HG02938 (cell line): ENCODE data around the gene CRIP1.

Experiments
- ATAC-seq: cut with Tn5 transposase; IDR thresholded peaks from one replicate; pipeline ENCODE4 v1.9.1; 2021; ENCODE audit warnings: mild to moderate bottlenecking, moderate library complexity; ENCODE audit not compliant: unreplicated experiment

The CRIP1 gene

DNA sequence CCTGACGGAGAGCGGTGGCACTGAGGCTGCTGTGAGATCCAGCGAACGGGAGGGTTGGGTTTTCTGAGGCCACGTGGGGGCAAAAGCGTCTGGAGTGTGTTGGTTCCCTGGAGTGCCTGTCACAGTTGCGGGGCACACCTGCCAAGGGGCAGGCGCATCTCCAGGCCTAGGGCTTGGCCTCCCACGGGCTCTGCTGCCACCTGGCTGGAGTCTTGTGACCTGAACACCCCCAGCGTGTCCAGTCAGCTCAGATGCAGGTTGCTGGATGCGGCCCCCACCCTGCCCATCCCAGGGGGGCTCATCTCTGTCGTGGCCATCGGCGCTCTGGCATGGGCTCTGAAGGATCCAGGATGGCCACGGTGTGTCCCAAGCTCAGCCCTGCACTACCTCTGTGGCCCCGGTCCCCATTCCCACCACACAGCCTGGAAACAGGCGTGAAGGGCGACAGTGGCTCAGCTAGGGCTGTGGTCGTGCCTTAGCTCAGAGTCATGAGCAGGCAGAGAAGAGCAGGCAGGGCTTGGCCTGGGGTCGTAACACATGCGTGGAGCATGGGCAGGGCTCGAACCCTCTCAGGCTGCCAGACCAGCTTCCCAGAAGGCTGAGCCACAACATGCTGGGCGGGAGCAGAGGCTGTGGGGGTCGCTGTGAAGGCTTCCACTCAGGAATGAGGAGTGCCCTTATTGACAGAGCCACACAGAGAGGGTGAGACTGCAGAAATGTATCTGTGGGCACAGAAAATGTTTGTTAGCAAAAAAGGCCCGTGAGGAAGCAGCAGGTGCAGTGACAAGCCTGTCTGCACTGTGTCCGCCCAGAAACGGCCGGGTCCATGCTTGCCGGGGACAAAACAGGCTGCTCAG lies 35.6 kb upstream of the CRIP1 start:
- ATAC-seq: no peak

DNA sequence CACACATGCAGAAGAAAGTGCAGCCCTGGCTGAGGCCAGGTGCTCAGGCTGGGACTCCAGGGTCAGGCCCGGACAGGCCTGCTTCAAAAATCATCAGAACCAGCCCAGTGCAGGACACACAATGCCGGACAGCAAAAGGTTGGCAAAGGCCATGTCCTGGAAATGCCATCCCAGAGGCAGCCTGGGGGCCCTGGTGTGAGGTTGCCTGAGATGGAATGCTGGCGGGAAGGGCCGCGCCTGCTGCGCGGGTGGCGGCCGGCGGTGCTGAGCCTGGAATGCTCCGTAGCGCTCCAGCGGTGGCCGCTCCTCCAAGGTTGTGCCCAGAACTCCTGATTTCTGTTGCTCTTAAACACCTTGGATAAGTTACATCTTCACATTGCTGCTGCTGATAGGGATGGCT lies 33.7 kb upstream of the CRIP1 start:
- no peak for ATAC-seq

DNA sequence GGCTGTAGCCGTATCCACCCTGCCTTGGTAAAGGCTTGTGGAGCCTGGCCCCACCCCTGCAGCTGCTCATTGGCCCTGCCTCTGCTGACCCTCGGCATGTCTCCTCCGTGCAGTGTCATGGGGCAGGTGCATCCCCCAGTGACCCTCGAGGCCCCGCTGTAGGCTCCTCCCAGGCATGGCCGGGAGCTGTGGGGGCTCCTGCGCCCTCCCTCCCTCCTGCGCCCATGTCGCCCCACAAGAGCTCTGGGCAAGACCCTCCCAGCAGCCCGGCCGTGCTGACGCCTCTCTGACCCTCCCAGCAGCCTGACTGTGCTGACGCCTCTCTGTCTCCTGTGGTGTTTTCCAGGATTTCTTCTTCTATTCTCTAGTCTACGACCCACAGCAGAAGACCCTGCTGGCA lies 32.8 kb upstream of the CRIP1 start:
- ATAC-seq: no peak

DNA sequence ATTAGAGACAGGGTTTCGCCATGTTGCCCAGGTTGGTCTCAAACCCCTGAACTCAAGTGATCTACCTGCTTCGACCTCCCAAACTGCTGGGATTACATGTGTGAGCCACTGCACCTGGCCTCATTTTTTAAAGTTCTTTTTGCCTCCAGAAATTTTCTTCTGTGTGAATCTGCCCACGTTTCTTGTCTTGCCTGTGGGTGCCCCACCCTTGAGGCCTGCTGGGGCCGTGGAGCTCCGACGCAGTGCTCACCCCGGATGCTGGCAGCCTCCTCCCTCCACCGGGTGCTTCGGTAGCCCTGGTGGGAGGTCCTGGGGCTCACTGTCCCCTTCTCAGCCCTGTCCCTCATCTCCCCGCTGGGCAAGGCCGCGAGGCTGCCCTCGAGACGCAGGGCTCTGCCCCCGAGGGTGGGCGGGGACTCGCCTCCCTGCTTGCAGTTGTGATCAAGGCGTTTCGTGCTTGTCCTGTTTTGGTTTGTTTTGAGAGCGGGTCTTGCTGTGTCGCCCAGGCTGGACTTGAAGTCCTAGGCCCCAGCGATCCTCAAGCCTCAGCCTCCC lies 31.5 kb upstream of the CRIP1 start:
- no peak for ATAC-seq

DNA sequence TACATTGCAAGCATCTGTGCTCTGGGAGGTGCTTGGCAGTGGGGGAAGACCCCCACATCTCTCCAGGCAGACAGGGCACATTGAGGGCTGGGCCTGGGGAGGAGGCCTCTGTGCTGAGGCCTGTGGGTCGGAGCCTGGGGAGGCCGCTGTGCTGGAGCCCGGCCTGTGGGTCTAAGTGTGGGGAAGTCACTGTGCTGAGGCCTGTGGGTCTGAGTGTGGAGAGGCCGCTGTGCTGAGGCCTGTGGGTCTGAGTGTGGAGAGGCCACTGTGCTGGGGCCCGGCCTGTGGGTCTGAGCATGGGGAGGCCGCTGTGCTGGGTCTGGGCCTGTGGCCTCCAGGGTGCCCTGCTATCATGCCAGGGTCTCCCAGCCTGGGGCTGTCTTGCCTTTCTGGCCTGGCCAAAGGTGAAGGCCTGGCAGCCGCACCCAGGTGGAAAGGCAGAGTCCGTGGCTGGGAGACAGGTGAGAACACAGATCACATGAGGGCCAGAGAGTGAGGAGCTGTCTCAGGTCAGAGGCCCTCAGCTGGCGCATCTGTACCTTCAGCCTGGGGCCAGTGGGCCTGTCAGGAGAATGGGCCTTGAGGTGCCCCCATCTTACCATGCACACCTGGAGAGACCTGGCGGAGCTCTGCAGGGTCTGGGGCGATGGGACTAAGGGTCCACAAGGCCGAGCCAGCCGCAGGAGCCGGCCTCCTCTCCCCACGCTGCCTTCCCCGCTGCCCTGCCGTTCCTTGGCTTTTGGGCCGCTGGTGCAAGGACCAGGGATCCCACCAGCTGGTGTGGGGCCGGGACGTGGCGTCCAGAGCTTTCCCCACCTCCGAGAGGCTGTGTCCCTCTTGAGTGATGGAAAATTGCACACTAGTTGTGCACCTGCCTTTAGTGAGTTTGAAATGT lies 30.7 kb upstream of the CRIP1 start:
- no peak for ATAC-seq

DNA sequence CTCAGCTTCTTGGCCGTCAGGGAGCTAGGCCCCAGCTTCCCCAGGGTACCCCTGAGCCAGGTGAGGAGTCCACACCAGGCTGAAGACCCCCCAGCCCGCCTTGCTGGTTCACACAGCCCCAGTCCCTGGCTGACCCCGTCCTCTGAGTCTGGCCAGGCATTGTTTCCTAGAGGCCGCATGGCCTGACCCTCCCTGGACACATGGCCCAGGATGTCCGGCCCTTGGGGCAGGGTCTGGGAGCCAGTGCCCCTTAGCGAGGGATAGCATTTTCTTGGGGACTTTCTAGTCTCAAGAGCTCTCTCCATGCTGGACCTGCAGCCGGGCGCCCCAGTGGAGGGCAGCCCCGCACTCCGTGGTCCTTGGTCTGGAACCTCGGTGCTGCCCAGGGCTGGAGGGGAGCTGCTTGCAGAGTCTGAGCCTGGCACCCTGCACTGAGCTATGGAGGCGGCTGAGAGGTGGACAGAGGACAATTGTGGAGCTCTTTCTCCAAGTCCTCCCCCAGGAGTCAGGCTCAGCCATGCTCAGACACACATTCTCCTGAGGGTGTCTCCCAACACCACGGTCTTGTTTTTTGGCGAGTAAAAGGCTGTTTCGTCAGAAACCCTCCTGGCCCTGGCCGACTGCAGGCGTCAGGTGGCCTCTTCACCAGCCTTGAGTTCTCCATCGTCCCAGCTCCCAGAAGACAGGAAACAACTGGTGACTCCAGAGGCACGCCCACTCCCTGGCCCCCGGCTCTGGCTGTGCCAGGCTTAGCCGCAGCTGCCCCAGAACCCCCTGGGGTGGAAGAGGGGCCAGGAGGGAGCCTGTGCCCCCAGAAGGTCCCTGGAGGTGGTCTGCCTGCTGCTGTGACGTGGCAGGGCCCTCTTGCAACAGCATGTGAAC lies 29.7 kb upstream of the CRIP1 start:
- ATAC-seq: no peak

DNA sequence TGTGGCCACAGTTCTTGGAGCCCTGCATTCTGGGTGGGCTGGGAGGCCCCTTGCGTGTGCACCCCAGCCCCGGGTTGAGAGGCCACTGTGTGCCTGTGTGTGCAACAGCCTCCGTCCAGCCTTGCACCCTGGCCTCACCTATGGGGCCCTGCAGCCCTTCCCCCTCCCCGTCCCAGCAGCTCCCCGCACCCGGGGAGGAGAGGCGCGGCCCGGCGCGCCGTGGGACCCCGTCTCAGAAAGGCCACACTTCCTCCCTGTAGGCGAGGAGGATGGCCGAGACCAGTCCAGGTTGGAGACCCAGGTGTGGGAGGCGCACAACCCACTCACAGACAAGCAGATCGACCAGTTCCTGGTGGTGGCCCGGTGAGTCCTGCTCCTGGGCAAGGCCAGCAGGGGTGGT lies 28.7 kb upstream of the CRIP1 start:
- no peak for ATAC-seq

DNA sequence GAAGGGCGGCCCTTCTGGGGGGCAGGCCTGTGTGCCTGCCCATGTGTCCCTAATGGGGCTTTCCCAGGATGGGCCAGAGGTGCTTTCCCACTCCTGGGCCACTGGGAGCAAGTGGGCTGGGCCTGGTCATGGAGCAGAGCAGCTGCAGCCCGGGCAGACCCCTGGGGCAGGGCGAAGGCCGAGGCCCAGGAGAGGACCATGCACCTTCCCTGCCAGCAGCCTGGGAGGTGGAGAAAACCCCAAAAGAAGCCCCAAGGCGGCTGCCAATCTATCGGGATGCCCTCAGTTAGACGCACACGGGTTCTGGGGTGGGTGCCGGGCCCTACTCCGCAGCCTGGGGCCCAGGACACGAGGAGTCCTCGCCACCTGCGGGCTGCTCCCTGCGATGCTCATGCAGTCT lies 28.1 kb upstream of the CRIP1 start:
- ATAC-seq: no peak

DNA sequence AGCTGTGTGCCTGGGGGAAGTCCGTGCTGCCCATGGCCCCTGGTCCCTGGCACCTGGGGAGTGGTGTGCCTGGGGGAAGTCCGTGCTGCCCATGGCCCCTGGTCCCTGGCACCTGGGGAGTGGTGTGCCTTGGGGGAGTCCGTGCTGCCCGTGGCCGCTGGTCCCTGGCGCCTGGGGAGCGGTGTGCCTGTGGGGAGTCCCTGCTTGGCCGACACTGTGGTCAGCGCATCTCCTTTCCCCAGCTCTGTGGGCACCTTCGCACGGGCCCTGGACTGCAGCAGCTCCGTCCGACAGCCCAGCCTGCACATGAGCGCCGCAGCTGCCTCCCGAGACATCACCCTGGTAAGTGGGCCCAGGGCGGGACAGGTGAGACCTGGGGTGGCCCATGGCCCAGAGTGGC lies 26.6 kb upstream of the CRIP1 start:
- ATAC-seq: no peak

DNA sequence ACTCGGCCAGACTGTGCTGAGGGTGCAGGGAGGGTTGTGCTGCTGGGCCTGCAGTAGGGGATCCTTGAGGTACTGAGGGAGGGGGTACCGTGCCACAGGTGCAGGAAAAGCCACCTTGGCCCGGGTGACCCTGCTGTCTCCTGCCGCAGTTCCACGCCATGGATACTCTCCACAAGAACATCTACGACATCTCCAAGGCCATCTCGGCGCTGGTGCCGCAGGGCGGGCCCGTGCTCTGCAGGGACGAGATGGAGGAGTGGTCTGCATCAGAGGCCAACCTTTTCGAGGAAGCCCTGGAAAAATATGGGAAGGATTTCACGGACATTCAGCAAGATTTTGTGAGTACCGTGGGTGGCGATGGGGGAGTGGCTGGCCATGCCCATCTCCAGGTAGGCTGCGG lies 26.1 kb upstream of the CRIP1 start:
- ATAC-seq: no peak

DNA sequence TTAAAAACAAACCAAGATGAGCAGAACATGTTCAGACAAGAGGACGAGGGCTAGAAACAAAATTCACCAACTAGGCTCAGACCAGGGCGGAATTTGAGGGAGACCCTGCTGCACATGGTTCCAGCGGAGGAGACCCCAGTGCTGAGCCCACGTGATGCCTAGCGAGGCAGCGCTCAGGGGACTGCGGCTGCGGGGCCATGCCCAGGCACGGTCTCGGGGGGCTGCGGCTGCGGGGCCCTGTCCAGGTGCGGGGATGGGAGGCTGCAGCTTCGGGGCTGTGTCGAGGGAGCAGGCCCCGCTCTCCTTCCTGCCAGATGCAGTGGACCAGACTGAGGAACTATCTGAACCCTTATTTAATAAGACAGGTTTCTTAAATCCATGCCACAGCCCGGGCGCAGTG lies 24.8 kb upstream of the CRIP1 start:
- ATAC-seq: no peak

DNA sequence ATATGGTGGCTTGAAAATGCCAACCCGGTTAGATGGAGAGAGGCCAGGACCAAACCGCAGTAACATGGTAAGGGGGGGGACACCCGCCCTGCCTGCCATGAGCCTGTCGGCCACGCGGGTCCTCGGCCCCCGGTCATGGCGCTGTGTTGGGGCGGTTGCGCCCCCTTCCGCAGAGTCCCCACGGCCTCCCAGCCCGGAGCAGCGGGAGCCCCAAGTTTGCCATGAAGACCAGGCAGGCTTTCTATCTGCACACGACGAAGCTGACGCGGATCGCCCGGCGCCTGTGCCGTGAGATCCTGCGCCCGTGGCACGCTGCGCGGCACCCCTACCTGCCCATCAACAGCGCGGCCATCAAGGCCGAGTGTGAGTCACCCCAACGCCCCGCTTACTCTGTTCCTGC lies 22.2 kb upstream of the CRIP1 start:
- no peak for ATAC-seq

DNA sequence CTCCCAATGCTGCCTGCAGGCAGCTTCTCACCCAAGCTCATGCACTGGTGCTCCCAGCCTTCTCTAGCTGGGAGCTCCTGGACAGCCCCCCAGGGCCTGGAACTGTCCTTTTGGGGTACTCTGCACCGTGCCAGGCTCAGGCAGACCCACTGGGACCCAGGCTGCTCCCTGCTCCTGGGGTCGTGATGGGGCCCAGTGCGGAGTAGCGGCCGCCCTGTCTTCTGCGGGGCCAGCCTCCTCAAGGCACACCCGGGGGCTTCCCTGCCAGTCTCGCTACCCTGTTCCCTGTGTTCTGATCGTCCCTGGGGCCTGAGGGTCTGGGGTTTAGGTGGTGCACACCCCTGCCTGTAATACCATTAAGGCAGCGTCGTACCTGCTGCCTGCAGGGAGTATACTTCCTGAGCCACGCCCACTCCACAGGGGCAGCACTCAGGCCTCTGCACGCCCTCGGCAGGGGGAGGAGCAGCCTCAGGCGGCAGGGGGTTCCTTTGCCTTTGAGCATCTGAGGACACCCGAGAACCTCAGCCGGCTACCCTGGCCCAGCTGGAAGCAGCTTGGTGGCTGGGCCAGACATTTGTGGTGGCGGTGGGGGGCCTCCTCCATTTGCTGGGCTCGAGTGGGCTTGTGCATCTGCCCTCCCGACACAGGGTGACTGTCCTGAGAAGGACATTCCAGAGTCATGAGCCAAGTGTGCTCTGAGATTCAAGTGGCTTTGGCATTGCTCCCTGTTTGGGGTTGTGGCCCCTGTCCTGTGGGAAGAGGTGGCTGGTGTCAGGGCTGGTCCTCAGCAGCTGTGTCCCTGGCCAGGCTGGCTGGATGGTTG lies 21.3 kb upstream of the CRIP1 start:
- no peak for ATAC-seq

DNA sequence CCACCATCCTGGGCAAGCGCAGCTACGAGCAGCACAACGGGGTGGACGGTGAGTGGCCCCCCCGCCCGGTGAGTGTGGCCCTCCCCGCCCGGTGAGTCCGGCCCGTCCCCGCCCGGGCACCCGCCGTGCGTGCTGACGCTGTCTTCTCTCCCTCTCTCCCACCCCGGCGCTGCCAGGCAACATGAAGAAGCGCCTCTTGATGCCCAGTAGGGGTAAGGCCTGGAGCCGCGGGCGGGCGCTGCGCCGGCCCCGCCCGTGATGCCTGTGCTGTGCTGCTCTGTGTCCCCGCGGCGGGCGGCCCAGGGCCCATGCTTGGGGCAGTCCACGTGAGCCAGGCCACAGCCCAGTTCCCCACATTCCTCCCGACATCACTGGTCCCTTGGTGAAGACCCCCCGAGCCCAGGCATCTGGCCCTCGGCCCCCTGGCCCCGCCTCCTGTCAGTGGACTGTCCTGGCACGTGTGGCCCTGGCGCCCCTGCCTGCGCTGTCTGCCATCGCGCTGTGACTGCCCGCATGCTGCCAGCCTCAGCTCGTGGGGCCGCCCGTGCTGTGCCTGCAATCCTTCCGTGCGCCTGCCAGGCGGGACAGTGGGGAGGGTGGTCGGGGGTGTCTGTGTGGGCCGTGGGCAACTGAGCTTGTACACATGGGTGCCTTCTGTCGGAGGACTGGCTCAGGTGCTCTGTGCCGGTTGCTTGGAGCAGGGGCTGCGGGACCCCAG lies 20.0 kb upstream of the CRIP1 start:
- no peak for ATAC-seq

DNA sequence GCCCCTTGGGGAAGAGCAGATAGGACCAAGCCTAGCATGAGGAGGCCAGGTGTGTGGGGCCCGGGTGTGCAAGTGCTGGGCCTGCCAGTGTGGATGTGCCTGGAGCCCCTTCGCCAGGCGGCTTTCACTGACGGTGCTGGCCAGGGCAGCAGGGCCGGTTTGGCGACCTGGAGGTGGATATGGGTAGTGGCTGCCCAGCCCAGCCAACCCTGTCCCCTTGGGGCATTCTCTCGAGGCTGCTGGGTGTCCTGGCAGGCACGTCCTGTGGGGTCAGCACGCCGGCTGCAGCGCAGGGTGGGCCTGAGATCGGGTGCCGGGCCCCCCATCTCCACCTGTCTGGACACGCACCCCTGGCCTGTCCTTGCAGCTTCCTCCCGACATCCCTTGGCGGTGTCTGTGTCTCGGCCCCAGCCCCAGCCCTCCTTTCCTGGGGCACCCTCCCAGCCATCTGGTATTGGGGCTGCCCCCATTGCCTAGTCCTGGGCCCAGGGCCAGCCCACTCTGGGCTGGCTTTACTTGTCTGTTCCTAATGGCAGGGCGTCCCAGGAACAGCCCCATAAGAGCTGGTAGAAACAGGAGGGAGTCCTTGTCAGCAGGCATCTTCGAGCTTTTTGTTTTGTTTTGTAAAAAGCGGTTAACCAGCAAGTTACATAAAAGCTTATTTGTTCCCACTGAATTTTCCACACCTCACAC lies 19.3 kb upstream of the CRIP1 start:
- ATAC-seq: no peak

DNA sequence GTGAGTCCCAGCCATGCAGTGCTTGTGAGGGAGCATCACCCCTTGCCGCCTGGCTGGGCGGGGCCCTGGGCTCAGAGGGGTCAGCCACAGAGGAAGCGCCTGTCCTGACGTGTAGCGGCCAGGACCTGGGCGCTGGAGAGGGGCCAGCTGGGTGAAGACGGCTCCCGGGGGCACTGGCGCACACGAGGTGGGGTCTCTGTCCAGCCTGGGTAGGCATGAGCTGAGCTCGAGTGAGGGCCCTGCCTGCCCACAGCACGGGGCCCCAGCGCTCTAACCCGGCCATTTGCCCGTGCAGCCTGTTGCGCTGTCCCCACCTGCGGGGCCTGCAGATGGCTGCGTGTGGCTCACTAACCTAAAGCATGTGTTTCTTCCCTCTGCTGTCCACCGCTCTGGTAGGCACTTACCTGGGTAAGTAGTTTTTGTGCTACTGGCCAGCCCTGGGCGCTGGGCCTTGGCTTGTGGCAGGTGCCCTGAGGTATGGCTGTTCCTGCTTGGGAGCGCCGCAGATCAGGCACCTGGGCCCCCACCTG lies 18.7 kb upstream of the CRIP1 start:
- ATAC-seq: no peak

DNA sequence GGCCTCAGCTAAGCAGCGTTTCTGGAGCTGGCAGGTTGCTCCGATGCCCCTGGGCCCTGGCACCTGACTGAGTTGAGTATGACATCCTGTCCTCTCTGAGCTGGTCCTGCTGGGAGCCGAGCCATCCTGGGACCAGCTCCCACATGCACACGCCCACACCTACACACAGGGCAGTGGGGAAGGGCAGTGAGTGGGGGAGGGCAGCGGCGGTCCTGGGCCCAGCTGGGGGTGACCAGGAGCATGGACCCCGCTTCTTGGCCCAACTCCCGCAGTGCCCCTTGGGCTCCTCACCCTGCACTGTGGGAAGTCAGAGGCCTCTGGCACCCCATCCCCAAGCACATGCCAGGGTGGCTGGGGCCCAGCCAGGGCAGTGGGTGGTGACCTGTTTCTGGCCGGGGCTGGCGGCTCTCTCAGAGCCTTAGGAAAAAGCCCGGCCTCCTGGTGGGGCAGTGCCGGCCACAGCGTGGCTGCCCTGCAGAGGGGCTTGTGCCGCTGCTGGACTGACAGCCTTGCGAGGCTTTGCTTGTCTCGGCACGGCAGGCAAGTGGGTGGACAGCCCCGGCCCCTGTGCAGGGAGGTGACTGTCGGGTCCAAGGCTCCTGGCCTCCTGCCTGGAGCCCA lies 18.0 kb upstream of the CRIP1 start:
- no peak for ATAC-seq
